ENCODE results near the gene MAP4K1.

Gene MAP4K1

DNA sequence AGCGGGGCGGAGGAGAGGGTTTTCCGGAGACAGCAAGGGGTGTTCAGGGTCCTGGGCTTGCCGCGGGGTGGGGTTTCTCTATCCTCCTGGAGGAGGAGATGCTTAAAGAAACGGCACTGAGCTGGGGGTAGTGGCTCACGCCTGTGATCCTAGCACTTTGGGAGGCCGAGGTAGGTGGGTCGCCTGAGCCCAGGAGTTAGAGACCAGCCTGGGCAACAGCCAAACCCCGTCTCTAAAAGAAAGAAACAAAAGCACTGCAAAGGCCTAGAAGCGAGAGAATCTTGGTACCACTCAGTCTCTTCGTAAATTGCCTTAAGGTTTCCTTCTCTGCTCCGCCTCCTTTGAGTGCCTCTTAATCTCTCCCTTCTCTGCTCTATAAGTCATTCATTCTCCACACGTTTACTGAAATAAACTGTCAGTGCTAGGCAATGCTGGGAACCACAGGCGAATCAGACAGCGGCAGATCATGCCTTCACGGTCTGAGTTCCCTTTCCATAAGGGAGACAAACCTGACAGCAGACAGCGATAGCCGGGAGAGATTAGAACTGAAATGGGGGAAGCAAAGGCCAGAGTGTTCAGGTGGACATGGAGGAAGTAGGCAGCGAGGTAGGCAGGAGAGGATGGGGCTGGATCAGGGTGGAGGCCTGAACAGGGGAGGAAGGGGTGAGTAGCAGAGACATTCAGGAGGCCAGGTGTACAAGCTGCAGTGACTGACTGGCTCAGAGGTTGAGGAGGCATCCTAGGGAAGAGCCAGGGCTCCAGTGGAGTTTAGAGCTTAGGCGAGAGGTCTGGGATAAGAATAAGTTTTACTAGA is 1.8 kb upstream of the MAP4K1 start:
- ChIA-PET CTCF (interaction anchor here (0.7 to 5.1 kb wide), 8 partner anchors 13 to 217 kb away, joined by 3 to 61 read pairs (median 6); partner anchors contain the start of gene FAM98C), POLR2A (interaction anchor here (0.5 to 4.4 kb wide), 48 partner anchors 8 to 1685 kb away, joined by 3 to 84 read pairs (median 6); partner anchors contain the start of genes ACTN4, ECH1, FAM98C and GGN)
- Histone ChIP-seq H3K4me1 (ENCODE audit: control insufficient read depth, insufficient read depth, low read length) (peaks cover 16% of the 10 kb centered on the region), H3K36me3 (ENCODE audit: control insufficient read depth in 2 of 2, insufficient read depth in 1 of 2, low read length in 2 of 2) (peaks cover 38 to 40% of the 10 kb centered on the region in 2 experiments), H3K27ac (ENCODE audit: extremely low read depth, low read depth, low read length) (peak overlapping the region; percentile 94), H3K4me3 (ENCODE audit: low read depth, low read length) (peak overlapping the region; percentile 65), H3K9me3 (ENCODE audit: control insufficient read depth, insufficient read depth, low read depth, low read length) (no peaks in the 10 kb centered on the region)
- TF ChIP-seq OSR2 (tag by site-specific recombination; IDR thresholded peaks at IDR 0.05) (no peak), MYNN (tag by site-specific recombination; IDR thresholded peaks at IDR 0.05; ENCODE audit: borderline replicate concordance) (no peak), SCRT2 (tag by site-specific recombination; IDR thresholded peaks at IDR 0.05) (no peak), ZNF211 (tag by site-specific recombination; IDR thresholded peaks at IDR 0.05; ENCODE audit: low read depth) (no peak), ZIC2 (tag by site-specific recombination; IDR thresholded peaks at IDR 0.05) (no peak), YY1 (tag by site-specific recombination; IDR thresholded peaks at IDR 0.05) (no peak), ZSCAN16 (tag by site-specific recombination; IDR thresholded peaks at IDR 0.05) (0 out of 2 replicates have a peak, but pooled peaks have one; percentile 5), ZNF175 (tag by site-specific recombination; IDR thresholded peaks at IDR 0.05) (no peak), YY2 (tag by site-specific recombination; IDR thresholded peaks at IDR 0.05) (0 out of 2 replicates have a peak, but pooled peaks have one; percentile 4), ZNF2 (tag by site-specific recombination; IDR thresholded peaks at IDR 0.05) (no peak), SP7 (tag by site-specific recombination; IDR thresholded peaks at IDR 0.05) (0 out of 2 replicates have a peak, but pooled peaks have one; percentile 9), ZBTB21 (tag by site-specific recombination; IDR thresholded peaks at IDR 0.05) (peak; percentile 60; the same call in 1 of the 2 replicates), KLF16 (tag by site-specific recombination; IDR thresholded peaks at IDR 0.05) (peak; percentile 20; the same call in 1 of the 2 replicates), ZNF274 (IDR thresholded peaks at IDR 0.05; ENCODE audit: low read length) (no peak), ZNF274 (tag by site-specific recombination; IDR thresholded peaks at IDR 0.05; ENCODE audit: borderline replicate concordance) (0 out of 2 replicates have a peak, but pooled peaks have one; percentile 11), MEIS1 (CRISPR knock-in tag; IDR thresholded peaks at IDR 0.05; ENCODE audit: borderline replicate concordance) (no peak), ZNF311 (tag by site-specific recombination; IDR thresholded peaks at IDR 0.05; ENCODE audit: borderline replicate concordance) (peak; percentile 77; the same call in 1 of the 2 replicates), ZNF561 (tag by site-specific recombination; IDR thresholded peaks at IDR 0.05; ENCODE audit: borderline replicate concordance) (no peak), ZNF223 (tag by site-specific recombination; IDR thresholded peaks at IDR 0.05) (no peak), ZBTB8A (tag by site-specific recombination; IDR thresholded peaks at IDR 0.05) (no peak), ZNF24 (tag by site-specific recombination; IDR thresholded peaks at IDR 0.05) (no peak), ZBTB1 (tag by site-specific recombination; IDR thresholded peaks at IDR 0.05) (no peak), ZNF157 (tag by site-specific recombination; IDR thresholded peaks at IDR 0.05) (no peak), ZBTB20 (tag by site-specific recombination; IDR thresholded peaks at IDR 0.05) (0 out of 2 replicates have a peak, but pooled peaks have one; percentile 1), ZNF239 (tag by site-specific recombination; IDR thresholded peaks at IDR 0.05) (no peak), ZFP69B (tag by site-specific recombination; IDR thresholded peaks at IDR 0.05) (peak; percentile 32; the same call in 1 of the 2 replicates), ZNF791 (tag by site-specific recombination; IDR thresholded peaks at IDR 0.05) (no peak), ZNF266 (tag by site-specific recombination; IDR thresholded peaks at IDR 0.05; ENCODE audit: low read depth) (no peak), OVOL3 (tag by site-specific recombination; IDR thresholded peaks at IDR 0.05) (no peak), ZNF555 (tag by site-specific recombination; conservative IDR thresholded peaks at IDR 0.05) (no peak)
- TF ChIP-seq, protein P1, sequence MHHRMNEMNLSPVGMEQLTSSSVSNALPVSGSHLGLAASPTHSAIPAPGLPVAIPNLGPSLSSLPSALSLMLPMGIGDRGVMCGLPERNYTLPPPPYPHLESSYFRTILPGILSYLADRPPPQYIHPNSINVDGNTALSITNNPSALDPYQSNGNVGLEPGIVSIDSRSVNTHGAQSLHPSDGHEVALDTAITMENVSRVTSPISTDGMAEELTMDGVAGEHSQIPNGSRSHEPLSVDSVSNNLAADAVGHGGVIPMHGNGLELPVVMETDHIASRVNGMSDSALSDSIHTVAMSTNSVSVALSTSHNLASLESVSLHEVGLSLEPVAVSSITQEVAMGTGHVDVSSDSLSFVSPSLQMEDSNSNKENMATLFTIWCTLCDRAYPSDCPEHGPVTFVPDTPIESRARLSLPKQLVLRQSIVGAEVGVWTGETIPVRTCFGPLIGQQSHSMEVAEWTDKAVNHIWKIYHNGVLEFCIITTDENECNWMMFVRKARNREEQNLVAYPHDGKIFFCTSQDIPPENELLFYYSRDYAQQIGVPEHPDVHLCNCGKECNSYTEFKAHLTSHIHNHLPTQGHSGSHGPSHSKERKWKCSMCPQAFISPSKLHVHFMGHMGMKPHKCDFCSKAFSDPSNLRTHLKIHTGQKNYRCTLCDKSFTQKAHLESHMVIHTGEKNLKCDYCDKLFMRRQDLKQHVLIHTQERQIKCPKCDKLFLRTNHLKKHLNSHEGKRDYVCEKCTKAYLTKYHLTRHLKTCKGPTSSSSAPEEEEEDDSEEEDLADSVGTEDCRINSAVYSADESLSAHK (tag by site-specific recombination; IDR thresholded peaks at IDR 0.05) = 0 out of 2 replicates have a peak, but pooled peaks have one; percentile 6
- TF ChIP-seq, protein P2, sequence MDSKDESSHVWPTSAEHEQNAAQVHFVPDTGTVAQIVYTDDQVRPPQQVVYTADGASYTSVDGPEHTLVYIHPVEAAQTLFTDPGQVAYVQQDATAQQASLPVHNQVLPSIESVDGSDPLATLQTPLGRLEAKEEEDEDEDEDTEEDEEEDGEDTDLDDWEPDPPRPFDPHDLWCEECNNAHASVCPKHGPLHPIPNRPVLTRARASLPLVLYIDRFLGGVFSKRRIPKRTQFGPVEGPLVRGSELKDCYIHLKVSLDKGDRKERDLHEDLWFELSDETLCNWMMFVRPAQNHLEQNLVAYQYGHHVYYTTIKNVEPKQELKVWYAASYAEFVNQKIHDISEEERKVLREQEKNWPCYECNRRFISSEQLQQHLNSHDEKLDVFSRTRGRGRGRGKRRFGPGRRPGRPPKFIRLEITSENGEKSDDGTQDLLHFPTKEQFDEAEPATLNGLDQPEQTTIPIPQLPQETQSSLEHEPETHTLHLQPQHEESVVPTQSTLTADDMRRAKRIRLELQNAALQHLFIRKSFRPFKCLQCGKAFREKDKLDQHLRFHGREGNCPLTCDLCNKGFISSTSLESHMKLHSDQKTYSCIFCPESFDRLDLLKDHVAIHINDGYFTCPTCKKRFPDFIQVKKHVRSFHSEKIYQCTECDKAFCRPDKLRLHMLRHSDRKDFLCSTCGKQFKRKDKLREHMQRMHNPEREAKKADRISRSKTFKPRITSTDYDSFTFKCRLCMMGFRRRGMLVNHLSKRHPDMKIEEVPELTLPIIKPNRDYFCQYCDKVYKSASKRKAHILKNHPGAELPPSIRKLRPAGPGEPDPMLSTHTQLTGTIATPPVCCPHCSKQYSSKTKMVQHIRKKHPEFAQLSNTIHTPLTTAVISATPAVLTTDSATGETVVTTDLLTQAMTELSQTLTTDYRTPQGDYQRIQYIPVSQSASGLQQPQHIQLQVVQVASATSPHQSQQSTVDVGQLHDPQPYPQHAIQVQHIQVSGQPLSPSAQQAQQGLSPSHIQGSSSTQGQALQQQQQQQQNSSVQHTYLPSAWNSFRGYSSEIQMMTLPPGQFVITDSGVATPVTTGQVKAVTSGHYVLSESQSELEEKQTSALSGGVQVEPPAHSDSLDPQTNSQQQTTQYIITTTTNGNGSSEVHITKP (tag by site-specific recombination; IDR thresholded peaks at IDR 0.05) = no peak
